Adrenal gland (tissue), 12 donors: ENCODE results near the gene TMEM135. TPM values are rescaled to one million over a fixed set of nuclear protein-coding genes. Genes with fewer than 3 reads are reported as not detected.
A peak's percentile ranks its signal among the peaks of the same experiment; 100 is the strongest.

Experiments used
- DNase-seq, 7 donors: peaks; one replicate each; pipeline ENCODE4 v3.0.0-alpha.2; 2019 to 2020
- H3K27ac ChIP-seq, 5 donors: fragments of 200-600 bp; sonication (generic) in 4 of 5; 1 replicate in 3 of 5; 2 replicates in 2 of 5; pipeline versions ENCODE4 v1.5.1 to v1.8.0; 2016 to 2020; ENCODE audit warnings: mild to moderate bottlenecking in 1 of 5
- H3K27me3 ChIP-seq: fragments of 200-600 bp; 2 replicates; pipeline ENCODE4 v1.8.0; 2021
- H3K36me3 ChIP-seq, 2 donors: fragments of 200-600 bp; replicated peaks in 1 of 2; 1 replicate in 1 of 2; 2 replicates in 1 of 2; pipeline versions ENCODE4 v1.5.1 to v1.8.0; 2018 to 2022
- H3K4me1 ChIP-seq, 2 donors: fragments of 200-600 bp; replicated peaks in 1 of 2; 1 replicate in 1 of 2; 2 replicates in 1 of 2; pipeline versions ENCODE4 v1.5.1 to v1.8.0; 2018 to 2021
- H3K4me3 ChIP-seq, 4 donors: fragments of 200-600 bp; sonication (generic) in 3 of 4; one replicate each; pipeline ENCODE4 v1.5.1; 2016 to 2018
- H3K9me3 ChIP-seq, 3 donors: fragments of 200-600 bp; sonication (generic) in 1 of 3; replicated peaks in 1 of 3; 1 replicate in 2 of 3; 2 replicates in 1 of 3; pipeline versions ENCODE4 v1.5.1 to v1.8.0; 2016 to 2021
- POLR2A ChIP-seq, 2 donors: fragments of 450-650 bp; IDR thresholded peaks; one replicate each; pipeline ENCODE4 v1.6.1; 2017; ENCODE audit warnings: antibody characterized with exemption in 2 of 2, mild to moderate bottlenecking in 2 of 2, moderate library complexity in 1 of 2
- WGBS, 4 donors: extraction: QIAGEN DNeasy Blood & Tissue Kit in 2 of 4; methylation state at CpG; one replicate each; pipeline versions ENCODE4 v1.1.5 to v1.1.7; 2013 to 2017; 5-methylcytosine and 5-hydroxymethylcytosine counted together
- intact Hi-C, 2 donors: fragments of 100-400 bp; cut with DNase I; formaldehyde crosslinking; loops; one replicate each; pipeline versions ENCODE4 v1.14.1 to v1.15.0; 2022 to 2023
- polyA plus RNA-seq, 3 donors: library from polyadenylated mRNA; stranded (reverse); fragments of 200-250 nt in 2 of 3; fragments of 350-450 nt in 1 of 3; fragmentation: Illumina TruSeq in 1 of 3; extraction: RNeasy Lipid Tissue Mini Kit (QIAGEN cat#74804) in 1 of 3; gene quantifications; one replicate each; pipeline ENCODE4 v1.2.3, GENCODE V29; 2013 to 2014
- total RNA-seq, 9 donors: library from RNA; depleted of rRNA in 4 of 9; stranded (reverse); fragments of >200 nt in 4 of 9; fragments of 120-200 nt in 1 of 9; fragmentation: NEBNext Ultra II Directional in 1 of 9; extraction: Animal tissue kit (Norgen Biotek cat#: 25700) in 1 of 9; gene quantifications; one replicate each; pipeline versions ENCODE4 v1.1.0 to v1.2.4, GENCODE V29; 2013 to 2023
- TF ChIP-seq, protein P1 (sequence below), 6 experiments: fragments of 450-650 bp in 4 of 6; fragments of 200-600 bp in 2 of 6; sonication (generic) in 1 of 6; IDR thresholded peaks; 1 replicate in 5 of 6; 2 replicates in 1 of 6; pipeline versions ENCODE4 v1.5.1 to v1.8.0; 2016 to 2021; ENCODE audit warnings: antibody characterized with exemption in 6 of 6, mild to moderate bottlenecking in 2 of 6, moderate library complexity in 1 of 6
- donor health status: healthy with polysubstance abuse.
- donor health status: Bipolar disorder and iron deficiency.
- donor health status: DM: yes; HTN: yes; CAD: no.
- donor health status: DM: no; HTN: no; CAD: no.
- donor health status: DM: no; HTN: no; CAD: no.
- donor health status: DM: yes; HTN: yes; CAD: no.

TMEM135 gene
- total and polyA plus RNA-seq, 12 donors, result 8.2 to 101 (median 44.5) TPM

DNA sequence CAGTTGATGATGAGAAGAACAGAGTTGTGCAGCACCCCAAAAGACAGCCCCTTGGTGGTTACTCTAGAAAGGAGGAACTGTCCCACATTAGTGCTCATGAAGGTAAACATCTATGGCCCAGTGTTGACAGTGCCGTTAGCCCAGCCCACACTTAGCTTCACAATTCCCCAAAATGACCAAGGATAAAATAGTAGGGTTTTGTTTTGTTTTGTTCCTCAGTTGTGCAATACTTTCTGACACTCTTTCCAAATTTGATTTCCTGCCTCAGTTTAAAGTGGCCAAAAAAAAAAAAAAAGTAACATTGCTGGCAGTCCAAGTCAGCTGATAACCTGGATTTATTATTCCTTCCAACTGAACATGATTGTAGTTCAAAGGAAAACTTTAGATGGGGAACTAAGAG, 269.4 kb downstream of the TMEM135 start:
- TF ChIP-seq POLR2A (IDR thresholded peaks at IDR 0.05), result no peak
- TF ChIP-seq, protein P1, sequence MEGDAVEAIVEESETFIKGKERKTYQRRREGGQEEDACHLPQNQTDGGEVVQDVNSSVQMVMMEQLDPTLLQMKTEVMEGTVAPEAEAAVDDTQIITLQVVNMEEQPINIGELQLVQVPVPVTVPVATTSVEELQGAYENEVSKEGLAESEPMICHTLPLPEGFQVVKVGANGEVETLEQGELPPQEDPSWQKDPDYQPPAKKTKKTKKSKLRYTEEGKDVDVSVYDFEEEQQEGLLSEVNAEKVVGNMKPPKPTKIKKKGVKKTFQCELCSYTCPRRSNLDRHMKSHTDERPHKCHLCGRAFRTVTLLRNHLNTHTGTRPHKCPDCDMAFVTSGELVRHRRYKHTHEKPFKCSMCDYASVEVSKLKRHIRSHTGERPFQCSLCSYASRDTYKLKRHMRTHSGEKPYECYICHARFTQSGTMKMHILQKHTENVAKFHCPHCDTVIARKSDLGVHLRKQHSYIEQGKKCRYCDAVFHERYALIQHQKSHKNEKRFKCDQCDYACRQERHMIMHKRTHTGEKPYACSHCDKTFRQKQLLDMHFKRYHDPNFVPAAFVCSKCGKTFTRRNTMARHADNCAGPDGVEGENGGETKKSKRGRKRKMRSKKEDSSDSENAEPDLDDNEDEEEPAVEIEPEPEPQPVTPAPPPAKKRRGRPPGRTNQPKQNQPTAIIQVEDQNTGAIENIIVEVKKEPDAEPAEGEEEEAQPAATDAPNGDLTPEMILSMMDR (IDR thresholded peaks at IDR 0.05), result no peak
- intact Hi-C loops, result no loop called here
- WGBS, 4 donors, result 22 to 60% (median 51%) methylated on average over 1 of the region's 1 CpG
- Histone ChIP-seq H3K27me3 (no peaks in the 10 kb centered on the region), H3K36me3 (no peaks in the 10 kb centered on the region), H3K27ac (peak overlapping the region in 1 of 5 donors; percentile 13), H3K9me3 (no peaks in the 10 kb centered on the region), H3K4me1 (peaks cover 0 to 11% of the 10 kb centered on the region in 2 donors), H3K4me3 (no peak overlapping the region)
- no peak for DNase-seq

DNA sequence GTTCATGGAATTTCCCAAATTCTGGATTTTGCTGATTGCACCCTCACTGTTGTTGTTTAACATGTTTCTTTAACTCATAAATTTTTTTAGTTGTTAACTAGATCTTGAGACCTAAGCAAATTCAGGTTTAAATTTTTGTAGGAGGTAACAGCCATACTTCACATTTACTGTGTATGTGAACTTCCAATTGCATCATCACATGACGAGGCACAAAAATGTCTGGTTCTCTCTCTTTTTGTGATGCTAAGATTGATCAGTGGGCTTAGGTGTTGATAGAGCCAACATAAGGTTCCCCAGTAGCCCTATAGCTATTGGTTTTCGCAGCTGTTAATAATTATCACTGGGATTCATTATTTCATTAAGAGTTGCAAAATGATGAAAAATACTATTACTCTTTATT, 277.5 kb downstream of the TMEM135 start:
- H3K27me3 ChIP-seq, result no peaks in the 10 kb centered on the region
- H3K27ac ChIP-seq, result no peak overlapping the region
- H3K36me3 ChIP-seq, result no peaks in the 10 kb centered on the region
- H3K4me1 ChIP-seq, result no peaks in the 10 kb centered on the region
- no peak for TF ChIP-seq POLR2A (IDR thresholded peaks at IDR 0.05)
- TF ChIP-seq, protein P1 (IDR thresholded peaks at IDR 0.05), result no peak
- intact Hi-C loops, result no loop called here
- no peak overlapping the region for H3K4me3 ChIP-seq
- DNase-seq, result no peak
- WGBS, 4 donors, result 92 to 98% (median 96%) methylated on average over 2 of the region's 2 CpGs
- no peaks in the 10 kb centered on the region for H3K9me3 ChIP-seq

DNA sequence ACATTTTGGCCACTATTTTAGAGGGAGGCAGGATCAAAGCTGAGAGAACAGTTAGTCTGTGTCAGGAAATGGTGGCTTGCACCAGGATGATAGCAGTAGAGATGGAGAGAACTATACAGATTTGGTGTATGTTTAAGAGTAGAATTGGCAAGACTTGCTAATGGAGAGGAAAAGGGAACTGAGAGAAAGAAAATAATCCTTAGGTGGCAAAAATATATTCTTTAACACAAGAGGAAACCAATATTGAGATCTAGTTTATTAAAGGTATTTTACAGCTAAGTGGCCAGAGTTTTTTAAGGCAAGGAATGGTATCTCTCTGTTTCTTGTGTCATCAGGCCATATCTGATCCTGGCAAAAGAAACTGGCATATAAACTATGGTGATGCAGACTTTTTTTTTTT, 278.8 kb downstream of the TMEM135 start:
- H3K4me3 ChIP-seq, result no peak overlapping the region
- peaks cover 0 to 5% of the 10 kb centered on the region in 2 donors for H3K36me3 ChIP-seq
- no peak for DNase-seq
- no peaks in the 10 kb centered on the region for H3K4me1 ChIP-seq
- intact Hi-C loops, result no loop called here
- no peaks in the 10 kb centered on the region for H3K9me3 ChIP-seq
- no peaks in the 10 kb centered on the region for H3K27me3 ChIP-seq
- H3K27ac ChIP-seq, result no peak overlapping the region
- TF ChIP-seq POLR2A (IDR thresholded peaks at IDR 0.05), result no peak
- TF ChIP-seq, protein P1 (IDR thresholded peaks at IDR 0.05), result no peak

DNA sequence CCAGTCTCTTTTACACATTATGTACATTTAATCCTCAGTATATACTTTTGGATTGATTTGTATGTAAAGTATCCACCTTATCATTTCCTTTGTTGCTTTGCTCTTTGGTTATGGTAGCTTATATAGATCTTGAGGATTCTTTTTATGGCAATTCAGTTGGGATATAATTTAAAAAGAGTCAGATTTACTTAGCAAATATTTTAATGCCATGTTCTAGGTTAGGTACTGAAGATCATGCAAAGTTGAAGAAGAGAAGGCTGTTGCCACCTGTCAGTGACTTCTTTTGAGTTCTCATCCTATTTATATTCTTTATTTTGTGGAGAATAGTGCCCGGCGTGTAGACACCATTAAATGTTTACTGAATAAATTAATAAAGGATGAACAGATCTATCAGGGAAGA, 279.7 kb downstream of the TMEM135 start:
- TF ChIP-seq, protein P1 (IDR thresholded peaks at IDR 0.05), result no peak
- no peak for TF ChIP-seq POLR2A (IDR thresholded peaks at IDR 0.05)
- WGBS, 4 donors, result 80 to 96% (median 87%) methylated on average over 2 of the region's 2 CpGs
- intact Hi-C loops, result no loop called here

More for the DNA sequence above, 279.7 kb downstream of the TMEM135 start:
- Histone ChIP-seq H3K4me3 (no peak overlapping the region), H3K36me3 (peaks cover 0 to 9% of the 10 kb centered on the region in 2 donors), H3K27ac (no peak overlapping the region), H3K4me1 (no peaks in the 10 kb centered on the region), H3K9me3 (no peaks in the 10 kb centered on the region), H3K27me3 (no peaks in the 10 kb centered on the region)
- DNase-seq, result no peak
